Esophagus (tissue), 2 donors: ENCODE measurements around the gene WDR59. TPM values are rescaled to one million over a fixed set of nuclear protein-coding genes. Genes with fewer than 3 reads are reported as not detected.
A peak's percentile ranks its signal among the peaks of the same experiment; 100 is the strongest.
"Not testable (repeated sequence)": the region's sequence is repeated elsewhere in the genome, so short reads cannot be mapped to it uniquely, and the experiment has no call there.

Experiments used
- H3K27ac ChIP-seq, 2 donors: one replicate each; pipeline ENCODE4 v1.5.1; 2013; ENCODE audit warnings: low read depth in 2 of 2, mild to moderate bottlenecking in 2 of 2, inconsistent platforms in 1 of 2, low read length in 1 of 2, moderate library complexity in 1 of 2
- H3K27me3 ChIP-seq, 2 donors: one replicate each; pipeline ENCODE4 v1.6.1; 2013; ENCODE audit warnings: low read length in 2 of 2, control low read depth in 1 of 2, mild to moderate bottlenecking in 1 of 2; ENCODE audit not compliant: insufficient read depth in 2 of 2, control insufficient read depth in 1 of 2
- H3K36me3 ChIP-seq, 2 donors: one replicate each; pipeline ENCODE4 v1.6.1; 2013; ENCODE audit warnings: low read length in 1 of 2; ENCODE audit not compliant: control insufficient read depth in 2 of 2, insufficient read depth in 2 of 2
- H3K4me1 ChIP-seq, 2 donors: one replicate each; pipeline ENCODE4 v1.6.1; 2013; ENCODE audit warnings: low read length in 1 of 2; ENCODE audit not compliant: control insufficient read depth in 2 of 2, insufficient read depth in 2 of 2
- H3K4me3 ChIP-seq, 2 donors: one replicate each; pipeline ENCODE4 v1.5.1; 2013; ENCODE audit warnings: low read length in 2 of 2, mild to moderate bottlenecking in 2 of 2, low read depth in 1 of 2, moderate library complexity in 1 of 2
- H3K9me3 ChIP-seq, 2 donors: one replicate each; pipeline ENCODE4 v1.6.1; 2013; ENCODE audit warnings: mild to moderate bottlenecking in 2 of 2, low read depth in 1 of 2, low read length in 1 of 2, moderate library complexity in 1 of 2; ENCODE audit not compliant: control insufficient read depth in 2 of 2, insufficient read depth in 1 of 2
- WGBS, 2 donors: extraction: QIAGEN DNeasy Blood & Tissue Kit; methylation state at CpG; one replicate each; pipeline ENCODE4 v1.1.7; 2013; 5-methylcytosine and 5-hydroxymethylcytosine counted together
- polyA plus RNA-seq, 2 donors: library from polyadenylated mRNA; stranded (reverse); fragments of 200-250 nt; gene quantifications; one replicate each; pipeline ENCODE4 v1.2.3, GENCODE V29; 2013
- donor health status: healthy with polysubstance abuse.
- donor health status: Bipolar disorder and iron deficiency.

Gene WDR59
- polyA plus RNA-seq, 2 donors = 16.1 to 27.6 TPM

GRCh38 chr16:74852500-74852875 lies 132.4 kb downstream of the WDR59 start:
- Histone ChIP-seq H3K36me3 (no peaks in the 10 kb centered on the region), H3K27me3 (no peaks in the 10 kb centered on the region), H3K9me3 (no peaks in the 10 kb centered on the region), H3K4me3 (no peak overlapping the region), H3K4me1 (no peaks in the 10 kb centered on the region), H3K27ac (no peak overlapping the region)
- WGBS, 2 donors = 69 to 74% methylated on average over 4 of the region's 4 CpGs

- Histone ChIP-seq H3K9me3 (no peaks in the 10 kb centered on the region), H3K36me3 (no peaks in the 10 kb centered on the region), H3K27ac (no peak overlapping the region), H3K4me1 (no peaks in the 10 kb centered on the region), H3K27me3 (no peaks in the 10 kb centered on the region), H3K4me3 (no peak overlapping the region)
- WGBS, 2 donors = 76 to 77% methylated on average over 7 of the region's 7 CpGs
These were observed 134.9 kb downstream of the WDR59 start for GRCh38 chr16:74850027-74850426.

- WGBS, 2 donors = 98% methylated on average over 1 of the region's 1 CpG
- Histone ChIP-seq H3K4me3 (no peak overlapping the region), H3K27me3 (no peaks in the 10 kb centered on the region), H3K9me3 (no peaks in the 10 kb centered on the region), H3K36me3 (no peaks in the 10 kb centered on the region), H3K27ac (no peak overlapping the region), H3K4me1 (peaks cover 0 to 2% of the 10 kb centered on the region in 2 donors)
These were observed 137.7 kb downstream of the WDR59 start for GRCh38 chr16:74847202-74847601.

- 79 to 86% methylated on average over 4 of the region's 4 CpGs for WGBS, 2 donors
These were observed 138.2 kb downstream of the WDR59 start for GRCh38 chr16:74846714-74847113.

GRCh38 chr16:74844041-74844980 lies 140.6 kb downstream of the WDR59 start:
- Histone ChIP-seq H3K27me3 (no peaks in the 10 kb centered on the region), H3K9me3 (no peaks in the 10 kb centered on the region), H3K4me1 (peaks cover 0 to 2% of the 10 kb centered on the region in 2 donors), H3K27ac (peak overlapping the region in 1 of 2 donors; percentile 77), H3K36me3 (no peaks in the 10 kb centered on the region), H3K4me3 (no peak overlapping the region)
- 72% methylated on average over 20 of the region's 20 CpGs for WGBS, 2 donors

More at GRCh38 chr16:74846714-74847113, 138.2 kb downstream of the WDR59 start:
- Histone ChIP-seq H3K27me3 (no peaks in the 10 kb centered on the region), H3K4me1 (peaks cover 0 to 2% of the 10 kb centered on the region in 2 donors), H3K9me3 (no peaks in the 10 kb centered on the region), H3K27ac (no peak overlapping the region), H3K36me3 (no peaks in the 10 kb centered on the region), H3K4me3 (no peak overlapping the region)

GRCh38 chr16:74843381-74844035 lies 141.4 kb downstream of the WDR59 start:
- 59 to 68% methylated on average over 14 of the region's 14 CpGs for WGBS, 2 donors
- H3K4me1 ChIP-seq, H3K27me3 ChIP-seq: not testable (repeated sequence)

GRCh38 chr16:74842413-74842812 lies 142.5 kb downstream of the WDR59 start:
- Histone ChIP-seq H3K36me3 (no peaks in the 10 kb centered on the region), H3K27ac (peak overlapping the region in 1 of 2 donors; percentile 86), H3K27me3 (no peaks in the 10 kb centered on the region), H3K4me1 (peaks cover 0 to 5% of the 10 kb centered on the region in 2 donors), H3K9me3 (no peaks in the 10 kb centered on the region), H3K4me3 (no peak overlapping the region)
- 26 to 38% methylated on average over 6 of the region's 6 CpGs for WGBS, 2 donors

More at GRCh38 chr16:74843381-74844035, 141.4 kb downstream of the WDR59 start:
- not testable (repeated sequence) for H3K36me3 ChIP-seq, H3K4me3 ChIP-seq, H3K9me3 ChIP-seq
- peak overlapping the region; percentile 77 to 86 for H3K27ac ChIP-seq

GRCh38 chr16:74841904-74842303 lies 143.0 kb downstream of the WDR59 start:
- Histone ChIP-seq H3K27me3 (no peaks in the 10 kb centered on the region), H3K36me3 (no peaks in the 10 kb centered on the region), H3K4me1 (peaks cover 0 to 5% of the 10 kb centered on the region in 2 donors), H3K9me3 (no peaks in the 10 kb centered on the region), H3K4me3 (no peak overlapping the region), H3K27ac (peak overlapping the region in 1 of 2 donors; percentile 10)
- 47 to 59% methylated on average over 3 of the region's 3 CpGs for WGBS, 2 donors

GRCh38 chr16:74841469-74841868 lies 143.5 kb downstream of the WDR59 start:
- no peak overlapping the region for H3K4me3 ChIP-seq
- no peaks in the 10 kb centered on the region for H3K27me3 ChIP-seq
- H3K27ac ChIP-seq = no peak overlapping the region
- no peaks in the 10 kb centered on the region for H3K9me3 ChIP-seq
- H3K36me3 ChIP-seq = no peaks in the 10 kb centered on the region
- H3K4me1 ChIP-seq = peaks cover 0 to 5% of the 10 kb centered on the region in 2 donors
- 62 to 64% methylated on average over 2 of the region's 2 CpGs for WGBS, 2 donors
